Upper lobe of right lung (tissue), 1 donor: ENCODE results near the gene LAMA4. TPM values are rescaled to one million over a fixed set of nuclear protein-coding genes. Genes with fewer than 3 reads are reported as not detected.
A peak's percentile ranks its signal among the peaks of the same experiment; 100 is the strongest.

Experiments
- ATAC-seq: fragments of 200-7000 bp; cut with Tn5 transposase; one replicate; pipeline ENCODE4 v1.9.1; 2020; ENCODE audit warnings: mild to moderate bottlenecking, moderate library complexity
- DNase-seq: peaks from one replicate; pipeline ENCODE4 v3.0.0-alpha.2; 2020
- H3K27ac ChIP-seq: fragments of 200-600 bp; one replicate; pipeline ENCODE4 v1.8.0; 2022
- H3K27me3 ChIP-seq: fragments of 200-600 bp; one replicate; pipeline ENCODE4 v1.8.0; 2022; ENCODE audit warnings: mild to moderate bottlenecking
- H3K36me3 ChIP-seq: fragments of 200-600 bp; one replicate; pipeline ENCODE4 v1.8.0; 2022
- H3K4me1 ChIP-seq: fragments of 200-600 bp; one replicate; pipeline ENCODE4 v1.8.0; 2022
- H3K4me3 ChIP-seq: fragments of 200-600 bp; one replicate; pipeline ENCODE4 v1.8.0; 2022; ENCODE audit warnings: mild to moderate bottlenecking
- H3K9me3 ChIP-seq: fragments of 200-600 bp; one replicate; pipeline ENCODE4 v1.8.0; 2022
- intact Hi-C: fragments of 100-400 bp; cut with DNase I; formaldehyde crosslinking; loops from one replicate; pipeline ENCODE4 v1.11.0; 2022
- total RNA-seq: library from RNA; stranded (reverse); fragmentation: NEBNext Ultra II Directional; extraction: Animal tissue kit (Norgen Biotek cat#: 25700); gene quantifications from one replicate; pipeline ENCODE4 v1.2.1, GENCODE V29; 2021
- TF ChIP-seq, protein P1 (sequence below): fragments of 200-600 bp; IDR thresholded peaks from one replicate; pipeline ENCODE4 v1.8.0; 2022; ENCODE audit warnings: antibody characterized with exemption
- donor health status: DM: no; HTN: yes; CAD: no; lungs with severe emphysema.

LAMA4 gene
- total RNA-seq, 1 donor from 2014 or later, result 134 TPM

DNA sequence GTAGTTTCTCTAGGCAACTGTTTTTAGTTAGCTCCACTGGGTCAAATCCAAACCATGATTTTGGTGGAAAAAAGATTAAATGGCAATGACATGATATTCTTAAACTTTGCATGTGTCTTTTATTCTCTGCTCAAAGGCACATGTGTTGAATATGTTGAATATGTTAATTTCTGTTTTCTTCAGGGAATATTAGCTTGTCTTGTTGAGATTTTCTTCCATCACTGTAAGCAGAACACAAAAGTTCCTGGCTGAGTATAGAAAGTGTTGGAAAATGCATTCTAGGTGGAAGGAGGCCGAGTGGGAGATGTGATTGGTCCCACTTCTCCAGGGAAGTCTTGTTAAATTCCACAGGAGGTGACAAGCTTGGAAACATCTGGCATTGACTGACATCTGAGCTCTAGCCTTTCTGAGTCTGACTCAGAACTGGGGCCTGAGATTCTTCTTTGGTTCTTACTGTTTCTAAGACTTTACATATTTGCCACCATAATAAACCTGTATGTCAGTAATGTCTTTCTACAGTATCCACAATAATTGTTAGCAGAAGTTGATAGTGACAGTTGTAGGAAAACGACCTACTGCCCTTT is 81.1 kb downstream of the LAMA4 start:
- Histone ChIP-seq H3K9me3 (no peaks in the 10 kb centered on the region), H3K27ac (no peak overlapping the region), H3K4me1 (no peaks in the 10 kb centered on the region), H3K27me3 (no peaks in the 10 kb centered on the region), H3K4me3 (no peak overlapping the region), H3K36me3 (peaks cover 50% of the 10 kb centered on the region)
- DNase-seq (no peak), ATAC-seq (no peak)
- intact Hi-C loops, result no loop called here
- TF ChIP-seq, protein P1, sequence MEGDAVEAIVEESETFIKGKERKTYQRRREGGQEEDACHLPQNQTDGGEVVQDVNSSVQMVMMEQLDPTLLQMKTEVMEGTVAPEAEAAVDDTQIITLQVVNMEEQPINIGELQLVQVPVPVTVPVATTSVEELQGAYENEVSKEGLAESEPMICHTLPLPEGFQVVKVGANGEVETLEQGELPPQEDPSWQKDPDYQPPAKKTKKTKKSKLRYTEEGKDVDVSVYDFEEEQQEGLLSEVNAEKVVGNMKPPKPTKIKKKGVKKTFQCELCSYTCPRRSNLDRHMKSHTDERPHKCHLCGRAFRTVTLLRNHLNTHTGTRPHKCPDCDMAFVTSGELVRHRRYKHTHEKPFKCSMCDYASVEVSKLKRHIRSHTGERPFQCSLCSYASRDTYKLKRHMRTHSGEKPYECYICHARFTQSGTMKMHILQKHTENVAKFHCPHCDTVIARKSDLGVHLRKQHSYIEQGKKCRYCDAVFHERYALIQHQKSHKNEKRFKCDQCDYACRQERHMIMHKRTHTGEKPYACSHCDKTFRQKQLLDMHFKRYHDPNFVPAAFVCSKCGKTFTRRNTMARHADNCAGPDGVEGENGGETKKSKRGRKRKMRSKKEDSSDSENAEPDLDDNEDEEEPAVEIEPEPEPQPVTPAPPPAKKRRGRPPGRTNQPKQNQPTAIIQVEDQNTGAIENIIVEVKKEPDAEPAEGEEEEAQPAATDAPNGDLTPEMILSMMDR, result no peak

DNA sequence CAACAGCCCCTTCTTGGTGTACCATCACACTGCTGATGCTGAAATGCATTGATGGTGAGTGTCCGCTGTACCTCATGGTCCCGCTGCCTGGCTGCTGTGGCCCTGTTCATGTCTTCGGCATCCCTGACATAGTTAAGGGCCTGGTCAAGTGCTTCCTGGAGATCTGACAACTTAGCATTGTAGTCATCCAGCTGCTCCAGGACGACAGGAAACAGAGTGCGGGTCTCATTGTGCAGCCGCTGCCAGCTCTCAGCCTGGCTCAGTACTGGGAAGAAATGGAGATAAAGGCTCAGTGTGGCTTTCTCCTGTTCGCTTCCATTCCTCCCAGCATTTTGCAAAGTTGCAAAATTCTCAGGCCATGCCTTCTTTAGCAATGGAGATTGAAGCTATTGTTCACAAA is 81.8 kb downstream of the LAMA4 start:
- no peak overlapping the region for H3K27ac ChIP-seq
- H3K4me3 ChIP-seq, result no peak overlapping the region
- H3K4me1 ChIP-seq, result no peaks in the 10 kb centered on the region
- intact Hi-C loops, result no loop called here
- TF ChIP-seq, protein P1, result no peak
- no peak for DNase-seq
- H3K27me3 ChIP-seq, result no peaks in the 10 kb centered on the region
- no peaks in the 10 kb centered on the region for H3K9me3 ChIP-seq
- no peak for ATAC-seq
- H3K36me3 ChIP-seq, result peaks cover 50% of the 10 kb centered on the region

DNA sequence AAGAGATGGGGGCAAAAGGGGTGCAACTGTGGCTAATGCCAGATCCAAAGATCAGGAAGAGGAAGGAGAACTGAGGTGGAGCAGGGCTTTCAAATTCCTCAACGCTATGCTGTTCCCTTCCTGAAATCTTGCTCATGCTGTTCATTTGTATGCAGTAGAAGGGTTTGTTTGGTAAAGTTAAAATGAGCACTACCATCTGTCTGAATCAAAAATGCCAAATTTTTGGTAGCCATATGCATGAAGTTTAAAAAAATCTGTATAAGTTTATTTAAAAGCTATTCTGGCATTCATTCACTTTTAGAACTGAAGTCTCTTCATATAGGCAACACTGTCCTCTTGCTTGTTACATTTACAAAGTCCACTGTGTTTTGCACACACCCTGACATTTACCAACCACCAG is 84.8 kb downstream of the LAMA4 start:
- Histone ChIP-seq H3K9me3 (no peaks in the 10 kb centered on the region), H3K4me1 (no peaks in the 10 kb centered on the region), H3K27me3 (no peaks in the 10 kb centered on the region), H3K36me3 (peaks cover 57% of the 10 kb centered on the region), H3K4me3 (no peak overlapping the region), H3K27ac (no peak overlapping the region)
- TF ChIP-seq, protein P1, result no peak
- DNase-seq (no peak), ATAC-seq (no peak)
- intact Hi-C loops, result no loop called here

DNA sequence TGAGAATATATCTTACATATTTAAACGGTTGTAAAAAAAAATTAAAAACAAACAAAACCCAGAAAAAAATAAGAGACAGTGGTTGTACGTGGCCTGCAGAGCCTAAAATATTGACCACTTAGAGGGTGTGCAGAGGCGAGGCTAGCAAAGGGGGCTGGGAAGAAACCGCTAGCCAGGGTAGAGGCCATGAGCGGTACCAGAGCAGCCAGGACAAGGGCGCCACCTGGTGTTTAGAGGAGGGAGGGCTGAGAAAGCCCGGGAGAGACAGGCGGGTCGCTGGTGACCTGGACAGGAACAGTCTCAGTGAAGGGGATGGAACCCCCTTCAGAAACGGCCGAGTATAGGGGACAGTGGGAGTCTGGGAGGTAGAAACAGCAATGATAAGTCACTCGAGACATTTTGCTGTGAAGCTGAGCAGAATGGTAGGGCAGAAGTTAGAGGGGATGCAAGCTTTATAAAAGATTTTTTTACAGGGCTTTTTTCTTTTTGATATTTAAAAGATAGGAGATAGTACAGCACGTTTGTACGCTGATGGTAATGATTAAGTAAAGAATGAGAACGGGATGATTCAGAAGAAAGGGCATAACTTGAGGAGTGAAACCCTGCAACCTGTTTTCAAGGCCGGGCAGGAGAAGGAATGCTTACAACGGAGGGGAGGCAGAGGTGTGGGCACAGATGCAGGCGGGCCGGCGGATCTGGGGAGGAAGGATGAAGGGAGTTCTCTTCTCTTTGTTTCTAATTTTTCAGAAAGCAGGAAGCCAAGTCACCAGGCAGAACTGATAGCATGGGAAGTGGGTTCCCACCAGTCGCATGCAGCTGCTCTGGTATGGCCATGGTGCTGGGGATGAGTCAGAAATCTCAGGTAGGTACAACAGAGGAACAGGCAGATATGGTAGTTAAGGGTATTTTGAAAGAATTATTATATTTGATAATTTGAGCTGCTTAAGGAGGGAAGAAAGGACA is 90.8 kb downstream of the LAMA4 start:
- TF ChIP-seq, protein P1, result peak; percentile 84
- Histone ChIP-seq H3K27me3 (no peaks in the 10 kb centered on the region), H3K27ac (no peak overlapping the region), H3K4me1 (no peaks in the 10 kb centered on the region), H3K36me3 (peaks cover 54% of the 10 kb centered on the region), H3K9me3 (no peaks in the 10 kb centered on the region), H3K4me3 (no peak overlapping the region)
- intact Hi-C loops, result no loop called here
- DNase-seq (peak; percentile 80), ATAC-seq (peak; percentile 98)

DNA sequence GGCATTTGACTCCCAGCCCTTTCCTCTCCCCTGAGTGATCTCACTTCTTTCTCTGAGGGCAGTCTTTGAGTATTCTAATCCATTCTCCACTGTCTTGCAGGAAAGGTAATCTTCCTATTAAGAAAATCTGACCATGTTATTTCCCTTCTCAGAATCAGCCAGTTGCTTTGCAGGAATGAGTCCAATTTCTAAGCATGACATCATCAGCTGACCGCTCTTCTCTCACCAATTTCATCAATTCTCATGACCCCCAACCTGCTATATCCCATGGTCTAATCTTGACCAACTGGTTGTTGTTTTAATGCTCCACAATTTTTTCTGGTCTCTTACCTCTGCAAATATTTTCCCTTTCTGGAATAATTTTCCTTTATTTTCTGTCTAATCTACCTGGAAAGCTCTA is 93.6 kb downstream of the LAMA4 start:
- TF ChIP-seq, protein P1, result no peak
- intact Hi-C loops, result no loop called here
- Histone ChIP-seq H3K27me3 (no peaks in the 10 kb centered on the region), H3K9me3 (no peaks in the 10 kb centered on the region), H3K27ac (no peak overlapping the region), H3K4me1 (no peaks in the 10 kb centered on the region), H3K36me3 (peaks cover 45% of the 10 kb centered on the region), H3K4me3 (no peak overlapping the region)
- ATAC-seq (no peak), DNase-seq (no peak)
